ENCODE data around the gene OR10AG1. TPM values are rescaled to one million over a fixed set of nuclear protein-coding genes. Genes with fewer than 3 reads are reported as not detected.

The OR10AG1 gene
- total and polyA plus RNA-seq, 2 of the 8 experiments (the other 6 are each of a cell fraction or from before 2014, with no cell fraction given) = not detected

- H3K79me1 ChIP-seq (ENCODE audit: low read depth, low read length) = no peaks in the 10 kb centered on the region
- H3K4me1 ChIP-seq (replicated peaks in 1 of 4; ENCODE audit: control insufficient read depth in 3 of 4, insufficient read depth in 4 of 4, low read length in 3 of 4) = no peaks in the 10 kb centered on the region
- no peak overlapping the region for H2BK12ac ChIP-seq (ENCODE audit: low read depth, low read length)
- no peaks in the 10 kb centered on the region for H4K20me1 ChIP-seq (replicated peaks in 1 of 2; ENCODE audit: control insufficient read depth in 1 of 2, insufficient read depth in 2 of 2, low read length in 2 of 2)
- no peak overlapping the region for H2BK120ac ChIP-seq (replicated peaks; ENCODE audit: low read depth, low read length)
- WGBS, 2 experiments (ENCODE audit: extremely low coverage in 1 of 2, insufficient coverage in 1 of 2, insufficient read length in 1 of 2, insufficient replicate concordance in 2 of 2, low coverage in 1 of 2, low lambda C conversion rate in 2 of 2, missing lambda C conversion rate in 1 of 2) = 96% methylated on average over 2 of the region's 2 CpGs; no CpG with 5 or more reads in 1 of the 2 experiments
- H3K4ac ChIP-seq (replicated peaks; ENCODE audit: insufficient read length, low read depth, low read length) = no peak overlapping the region
- H2BK5ac ChIP-seq (ENCODE audit: low read depth, low read length) = no peak overlapping the region
- H3K36me3 ChIP-seq (ENCODE audit: control insufficient read depth in 2 of 4, insufficient read depth in 4 of 4, low read length in 3 of 4) = no peaks in the 10 kb centered on the region
- DNase-seq (ENCODE audit: low read depth in 1 of 2, low spot score in 2 of 2) (no peak), FAIRE-seq (no peak)
- H4K5ac ChIP-seq (ENCODE audit: insufficient read length, low read depth, low read length) = no peak overlapping the region
- H3K14ac ChIP-seq (ENCODE audit: insufficient read length) = no peak overlapping the region
- ChIA-PET POLR2A (ENCODE audit: partially characterized antibody) (no interaction called here), CTCF (ENCODE audit: partially characterized antibody) (interaction anchor here (1.1 kb wide), 1 partner anchor 117 kb away, joined by 3 read pairs; no protein-coding TSS in a partner anchor)
- no peak overlapping the region for H3K4me3 ChIP-seq (ENCODE audit: extremely low read depth in 1 of 4, insufficient read depth in 2 of 4, low read depth in 3 of 4, low read length in 4 of 4)
- no peak overlapping the region for H2AFZ ChIP-seq (ENCODE audit: low read length)
- no peak overlapping the region for H4K8ac ChIP-seq (ENCODE audit: extremely low read depth, insufficient read depth, low read length)
- no peaks in the 10 kb centered on the region for H3K27me3 ChIP-seq (replicated peaks in 1 of 4; ENCODE audit: control insufficient read depth in 3 of 4, extremely low read depth in 1 of 4, insufficient read depth in 3 of 4, low read length in 3 of 4)
- H2AK5ac ChIP-seq (ENCODE audit: low read depth, low read length) = no peak overlapping the region
- H3K79me2 ChIP-seq (ENCODE audit: control insufficient read depth in 1 of 2, insufficient read depth in 2 of 2, low read length in 2 of 2) = no peaks in the 10 kb centered on the region
- no peak overlapping the region for H3K56ac ChIP-seq (replicated peaks; ENCODE audit: insufficient read length, low read depth, low read length)
- no peak overlapping the region for H4K91ac ChIP-seq (replicated peaks; ENCODE audit: insufficient read length, low read length)
- no peak overlapping the region for H2BK20ac ChIP-seq (ENCODE audit: low read length)
- H3K23me2 ChIP-seq (ENCODE audit: low read depth, low read length) = no peaks in the 10 kb centered on the region
- no peak overlapping the region for H3K9ac ChIP-seq (replicated peaks in 1 of 4; ENCODE audit: extremely low read depth in 1 of 4, low read depth in 3 of 4, low read length in 3 of 4)
- H2BK15ac ChIP-seq (ENCODE audit: low read length) = no peak overlapping the region
- no peak overlapping the region for H3K18ac ChIP-seq (ENCODE audit: extremely low read depth, low read length)
- H3K27ac ChIP-seq (ENCODE audit: low read depth, low read length) = no peak overlapping the region
- H3K23ac ChIP-seq (ENCODE audit: insufficient read length) = no peak overlapping the region
- H3K4me2 ChIP-seq (ENCODE audit: insufficient read depth in 1 of 2, low read depth in 2 of 2, low read length in 2 of 2) = no peak overlapping the region
- H3K9me3 ChIP-seq (ENCODE audit: insufficient read depth in 2 of 2, low read depth in 1 of 2, low read length in 1 of 2) = 0 out of 4 replicates have a peak, but pooled peaks cover 0 to under 1% of the 10 kb centered on the region in 2 experiments
- TF ChIP-seq CREB1 (IDR thresholded peaks at IDR 0.05) = no peak
- TF ChIP-seq HDAC6 (IDR thresholded peaks at IDR 0.05; ENCODE audit: low read depth, low read length) = no peak
- no peak for TF ChIP-seq RAD21 (IDR thresholded peaks at IDR 0.05 in 1 of 2, conservative IDR thresholded peaks at IDR 0.05 in 1 of 2; ENCODE audit: low read depth in 2 of 2, low read length in 2 of 2)
- no peak for TF ChIP-seq USF2 (IDR thresholded peaks at IDR 0.05; ENCODE audit: low read length)
- no peak for TF ChIP-seq KDM5A (IDR thresholded peaks at IDR 0.05; ENCODE audit: low read length)
- TF ChIP-seq NRF1 (IDR thresholded peaks at IDR 0.05; ENCODE audit: low read depth, low read length) = no peak
- TF ChIP-seq ASH2L (IDR thresholded peaks at IDR 0.05; ENCODE audit: low read length) = no peak
- no peak for TF ChIP-seq CTCF (IDR thresholded peaks at IDR 0.05; ENCODE audit: control extremely low read depth in 1 of 3, insufficient read depth in 1 of 3, low read depth in 1 of 3, low read length in 3 of 3)
- TF ChIP-seq FOSL1 (IDR thresholded peaks at IDR 0.05; ENCODE audit: insufficient read depth, low read depth, low read length) = no peak
- TF ChIP-seq SAP30 (IDR thresholded peaks at IDR 0.05; ENCODE audit: insufficient read depth, insufficient replicate concordance, low read length) = no peak
- no peak for TF ChIP-seq POLR2AphosphoS5 (IDR thresholded peaks at IDR 0.05; ENCODE audit: low read depth, low read length)
Observed at GRCh38 chr11:56013805-56014204, 44.1 kb upstream of the OR10AG1 start.

Measured in H1 (cell line).